HL-60 (cell line): Measurements from ENCODE around the gene STARD3NL.
"Not testable (repeated sequence)": the region's sequence is repeated elsewhere in the genome, so short reads cannot be mapped to it uniquely, and the experiment has no call there.

Experiments used
- GABPA ChIP-seq: IDR thresholded peaks from 2 replicates; pipeline ENCODE4 v1.6.1; 2012; ENCODE audit warnings: low read depth
- POLR2AphosphoS5 ChIP-seq: IDR thresholded peaks from 2 replicates; pipeline ENCODE4 v1.6.1; 2012; ENCODE audit warnings: low read depth
- TF ChIP-seq, protein P1 (sequence below): IDR thresholded peaks from one replicate; pipeline ENCODE4 v1.5.1; 2011; ENCODE audit warnings: low read length, control low read depth, inconsistent platforms; ENCODE audit not compliant: insufficient read depth

DNA sequence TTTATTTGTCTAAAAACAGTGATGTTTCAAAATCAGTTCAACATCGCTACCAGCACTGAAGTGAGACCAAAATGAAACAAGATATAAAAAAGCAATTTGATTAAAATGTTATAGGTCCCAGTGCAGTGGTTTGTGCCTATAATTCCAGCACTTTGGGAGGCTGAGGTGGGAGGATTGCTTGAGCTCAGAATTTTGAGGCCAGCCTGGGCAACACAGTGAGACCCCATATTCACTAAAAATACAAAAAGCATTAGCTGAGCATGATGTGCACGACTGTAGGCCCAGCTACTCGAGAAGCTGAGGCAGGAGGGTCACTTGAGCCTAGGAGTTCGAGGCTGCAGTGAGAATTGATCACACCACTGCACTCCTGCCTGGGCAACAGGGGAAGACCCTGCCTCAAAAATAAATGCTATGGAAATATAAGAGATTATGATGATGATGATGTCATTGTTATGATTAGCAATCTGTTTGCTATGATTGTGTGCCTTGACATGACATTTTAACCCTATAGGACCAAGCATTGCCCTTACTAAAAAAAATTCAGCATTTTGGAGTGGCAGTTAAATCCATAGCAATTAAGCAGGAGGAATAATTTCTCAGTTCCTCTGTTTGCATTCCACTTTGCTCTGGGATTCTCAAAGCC is 91.8 kb downstream of the STARD3NL start:
- TF ChIP-seq, protein P1, sequence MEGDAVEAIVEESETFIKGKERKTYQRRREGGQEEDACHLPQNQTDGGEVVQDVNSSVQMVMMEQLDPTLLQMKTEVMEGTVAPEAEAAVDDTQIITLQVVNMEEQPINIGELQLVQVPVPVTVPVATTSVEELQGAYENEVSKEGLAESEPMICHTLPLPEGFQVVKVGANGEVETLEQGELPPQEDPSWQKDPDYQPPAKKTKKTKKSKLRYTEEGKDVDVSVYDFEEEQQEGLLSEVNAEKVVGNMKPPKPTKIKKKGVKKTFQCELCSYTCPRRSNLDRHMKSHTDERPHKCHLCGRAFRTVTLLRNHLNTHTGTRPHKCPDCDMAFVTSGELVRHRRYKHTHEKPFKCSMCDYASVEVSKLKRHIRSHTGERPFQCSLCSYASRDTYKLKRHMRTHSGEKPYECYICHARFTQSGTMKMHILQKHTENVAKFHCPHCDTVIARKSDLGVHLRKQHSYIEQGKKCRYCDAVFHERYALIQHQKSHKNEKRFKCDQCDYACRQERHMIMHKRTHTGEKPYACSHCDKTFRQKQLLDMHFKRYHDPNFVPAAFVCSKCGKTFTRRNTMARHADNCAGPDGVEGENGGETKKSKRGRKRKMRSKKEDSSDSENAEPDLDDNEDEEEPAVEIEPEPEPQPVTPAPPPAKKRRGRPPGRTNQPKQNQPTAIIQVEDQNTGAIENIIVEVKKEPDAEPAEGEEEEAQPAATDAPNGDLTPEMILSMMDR, result not testable (repeated sequence)
- TF ChIP-seq GABPA, POLR2AphosphoS5: not testable (repeated sequence)
